Amniotic epithelial cell (primary cell): ENCODE results near the gene STXBP6.
A peak's percentile ranks its signal among the peaks of the same experiment; 100 is the strongest.
"Not testable (repeated sequence)": the region's sequence is repeated elsewhere in the genome, so short reads cannot be mapped to it uniquely, and the experiment has no call there.

Source experiments
- DNase-seq: peaks from one replicate; pipeline ENCODE4 v3.0.0-alpha.2; 2010; ENCODE audit warnings: low read depth

STXBP6 gene

DNA sequence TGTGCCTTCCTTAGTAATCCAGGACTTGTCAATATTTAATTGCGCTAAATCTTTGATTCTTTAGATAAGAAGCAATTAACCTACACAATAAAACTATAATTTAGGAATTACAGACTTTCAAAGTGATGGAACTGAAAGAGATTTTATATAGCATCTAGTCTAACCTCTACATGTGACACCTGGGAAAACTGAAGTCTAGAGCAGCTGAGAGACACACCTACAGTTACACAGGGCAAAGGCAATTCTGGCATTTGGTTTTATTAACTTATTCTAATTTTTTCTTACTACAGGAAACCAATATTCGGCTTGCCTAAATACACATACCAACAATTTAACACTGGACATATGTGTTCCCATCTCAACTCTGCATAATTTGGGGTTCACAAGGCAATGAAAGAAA is 196.5 kb downstream of the STXBP6 start:
- DNase-seq, result no peak

DNA sequence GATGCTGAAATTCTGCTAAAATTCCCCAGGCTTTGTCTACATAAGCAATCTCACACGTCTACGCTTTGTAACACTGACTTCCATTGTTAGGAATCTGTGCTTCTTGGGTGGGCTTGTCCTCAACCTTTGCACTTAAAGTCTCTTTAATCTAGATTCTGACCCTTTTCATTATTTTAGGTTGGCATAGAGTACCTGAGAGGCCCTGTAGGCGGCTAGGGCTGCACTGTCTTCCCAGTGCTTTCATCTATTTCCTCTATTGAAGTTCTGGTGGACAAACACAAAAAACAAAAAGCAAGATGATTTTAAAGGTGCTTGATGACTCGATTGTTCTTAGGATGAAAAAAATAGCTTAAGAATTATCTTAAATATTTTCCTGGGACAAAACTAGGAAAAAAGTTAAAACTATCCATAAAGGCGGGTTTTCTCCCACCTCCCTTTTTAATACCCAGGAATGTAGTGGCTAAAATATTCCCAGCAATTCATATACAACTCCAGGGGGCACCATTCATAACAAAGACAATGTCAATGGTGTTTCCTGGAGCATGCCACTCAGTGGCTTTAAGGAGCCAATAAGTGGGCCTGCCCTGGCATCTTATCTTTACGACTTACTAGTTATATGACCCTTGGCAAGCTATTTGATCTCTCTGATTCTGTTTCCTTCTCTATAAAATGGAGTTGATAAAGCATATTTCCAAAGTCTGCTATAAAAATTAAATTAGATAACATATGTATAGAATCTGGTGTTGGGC is 197.5 kb downstream of the STXBP6 start:
- DNase-seq, result no peak

DNA sequence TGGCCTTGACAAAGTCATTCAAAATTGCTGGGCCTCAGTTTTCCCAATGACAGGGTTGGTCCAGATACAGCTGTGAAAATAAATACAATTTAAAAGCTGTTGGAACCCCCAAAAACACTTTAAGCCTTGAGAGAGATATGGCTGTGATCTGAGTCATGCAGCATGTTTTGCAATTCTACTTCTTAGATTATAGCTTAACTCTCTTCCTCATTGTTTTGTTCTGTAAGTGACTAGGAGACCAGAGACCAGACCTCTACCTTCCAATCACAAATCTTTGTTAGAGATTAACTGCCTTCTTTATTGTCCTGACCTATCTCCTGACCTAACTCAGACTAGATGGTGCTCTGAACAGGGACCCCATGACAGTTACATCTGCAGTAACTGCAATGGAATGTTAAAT is 198.1 kb downstream of the STXBP6 start:
- DNase-seq, result peak; percentile 78

DNA sequence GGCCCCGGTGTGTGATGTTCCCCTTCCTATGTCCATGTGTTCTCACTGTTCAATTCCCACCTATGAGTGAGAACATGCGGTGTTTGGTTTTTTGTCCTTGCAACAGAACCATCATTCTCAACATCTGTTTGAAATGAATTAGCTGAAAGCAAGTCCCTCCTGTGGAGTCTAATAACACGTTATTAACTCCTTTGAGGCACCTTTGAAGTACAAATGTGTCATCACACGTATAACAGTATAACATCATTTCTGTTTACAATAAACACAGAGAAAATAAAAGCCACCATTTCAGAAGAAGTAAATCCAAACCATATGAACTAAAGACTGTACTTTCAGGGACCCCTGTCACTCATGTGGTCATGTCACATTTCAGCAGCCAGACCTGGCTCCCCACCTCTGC is 198.5 kb downstream of the STXBP6 start:
- DNase-seq, result no peak

DNA sequence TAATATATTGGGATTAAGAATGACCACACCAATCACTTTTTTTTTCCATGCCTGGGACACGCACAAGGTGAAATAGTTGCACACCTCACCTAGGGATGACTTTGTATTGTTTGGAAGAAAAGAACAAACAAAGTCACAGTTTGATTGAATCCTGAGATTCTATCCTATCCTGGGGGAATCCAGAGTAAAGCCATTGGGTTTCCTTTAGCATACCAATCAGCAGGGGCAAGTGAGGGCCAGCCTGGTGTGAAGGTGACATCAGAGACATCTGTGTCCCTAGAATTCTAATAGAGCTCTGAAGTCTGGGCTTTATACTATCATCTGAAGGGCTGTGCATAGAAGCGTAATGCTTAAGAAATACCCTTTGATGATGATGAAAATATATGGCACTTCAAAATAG is 199.9 kb downstream of the STXBP6 start:
- DNase-seq, result no peak

DNA sequence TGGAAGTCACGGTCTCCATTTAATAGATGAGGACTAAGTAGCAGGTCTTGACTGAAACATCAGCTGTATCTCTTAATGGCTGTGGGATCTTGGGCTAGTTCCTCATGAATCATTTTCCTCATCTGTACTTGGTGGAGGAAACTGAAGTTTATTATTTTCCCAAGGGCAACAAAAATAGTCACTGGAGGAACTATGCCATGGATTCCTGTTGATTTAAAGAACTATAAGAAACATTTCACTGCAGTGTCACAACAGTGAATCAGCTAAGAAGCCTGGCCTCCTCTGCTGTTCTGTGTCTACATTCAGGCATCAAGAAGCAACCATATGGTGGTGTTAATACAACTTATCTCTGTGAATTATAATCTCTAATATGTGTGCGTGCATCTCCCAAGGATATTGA is 200.5 kb downstream of the STXBP6 start:
- peak; percentile 49 for DNase-seq

DNA sequence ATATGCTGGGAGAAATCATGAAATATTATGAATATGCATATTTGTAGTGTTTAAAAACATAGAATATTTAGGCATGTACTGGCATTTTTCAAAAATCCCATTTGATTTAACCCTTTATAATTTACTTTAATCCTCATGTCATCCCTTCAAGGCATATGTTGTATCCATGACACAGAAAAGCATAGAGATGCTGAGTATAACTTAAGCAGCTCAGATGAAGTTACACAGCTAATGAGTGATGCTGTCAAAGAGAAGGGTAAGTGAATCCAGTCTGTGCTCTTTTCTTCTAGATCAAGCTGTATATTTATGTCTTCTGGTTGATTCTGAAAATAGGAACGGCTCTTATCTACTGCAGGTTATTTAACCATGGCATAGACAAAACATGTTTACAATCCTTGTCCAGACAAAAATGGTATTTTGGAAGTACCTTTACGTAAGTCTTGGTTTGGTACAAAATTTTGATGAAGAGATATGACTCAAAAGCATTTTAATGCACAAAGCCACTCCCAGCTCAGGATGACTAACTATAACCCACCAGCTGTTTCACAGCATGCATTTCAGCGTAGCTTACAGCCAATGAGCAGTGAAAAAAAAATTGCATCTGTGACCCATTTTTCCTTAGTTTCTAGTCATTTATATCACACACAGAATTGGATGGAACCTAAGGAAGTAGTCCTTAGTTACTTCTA is 201.7 kb downstream of the STXBP6 start:
- peak; percentile 77 for DNase-seq

DNA sequence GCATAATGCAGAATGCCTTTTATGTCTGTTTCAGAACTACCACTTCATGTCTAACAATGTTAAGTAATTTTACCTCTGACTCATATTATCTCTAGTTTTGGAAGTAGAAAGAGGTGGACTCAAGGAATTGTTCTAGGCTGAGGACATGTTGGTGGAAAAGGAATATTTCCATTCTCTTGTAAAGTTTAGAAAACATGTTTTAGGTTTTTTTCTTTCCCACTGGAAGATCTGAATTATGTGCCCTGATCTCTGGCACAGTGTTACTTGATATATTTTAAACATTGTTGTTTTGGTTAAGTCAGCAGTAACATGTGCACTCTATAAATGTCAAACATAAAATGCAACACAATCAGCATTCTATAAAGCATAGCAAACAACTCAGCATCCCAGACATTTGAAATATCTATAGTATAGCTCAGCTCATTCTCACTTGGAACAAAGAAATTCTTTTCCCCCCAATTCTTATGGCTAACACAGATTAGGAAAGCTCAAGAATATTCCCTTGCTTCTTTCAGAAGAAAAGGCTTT is 202.3 kb downstream of the STXBP6 start:
- DNase-seq, result no peak

DNA sequence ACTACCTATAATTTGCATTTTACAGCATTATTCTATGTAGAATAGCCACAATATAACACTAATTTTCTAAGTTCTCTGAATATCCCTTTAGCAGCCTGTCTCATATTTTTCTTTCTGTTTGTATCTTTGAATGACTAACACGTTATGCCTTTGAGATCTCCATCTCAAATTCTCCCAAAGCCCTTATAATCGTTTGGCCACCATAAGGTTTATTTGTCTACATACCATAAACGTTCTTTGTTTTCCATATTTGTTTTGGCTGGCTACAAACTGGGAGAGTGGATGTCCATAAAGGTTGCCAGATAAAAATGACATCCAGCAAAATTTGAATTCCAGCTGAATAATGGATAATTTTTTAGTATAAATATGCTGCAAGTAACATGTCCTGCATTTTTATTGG is 203.7 kb downstream of the STXBP6 start:
- no peak for DNase-seq

DNA sequence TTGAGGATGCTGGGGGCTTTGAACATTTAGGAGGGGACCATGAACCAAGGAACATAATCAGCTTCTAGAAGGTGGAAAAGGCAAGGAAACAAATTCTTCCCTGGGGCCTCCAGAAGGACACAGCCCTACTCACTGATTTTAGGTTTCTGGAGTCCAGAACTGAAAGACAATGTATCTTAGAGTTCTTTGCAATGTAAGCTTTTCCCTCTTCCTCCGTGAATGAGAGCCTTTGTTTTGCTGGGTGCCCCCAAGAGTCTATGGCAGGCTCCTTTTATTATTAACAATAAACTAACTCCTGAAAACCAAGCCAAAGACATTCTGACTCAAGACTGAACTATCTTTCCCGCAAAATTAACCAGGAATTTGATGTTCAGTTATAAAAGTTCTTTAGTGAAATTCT is 204.1 kb downstream of the STXBP6 start:
- no peak for DNase-seq

DNA sequence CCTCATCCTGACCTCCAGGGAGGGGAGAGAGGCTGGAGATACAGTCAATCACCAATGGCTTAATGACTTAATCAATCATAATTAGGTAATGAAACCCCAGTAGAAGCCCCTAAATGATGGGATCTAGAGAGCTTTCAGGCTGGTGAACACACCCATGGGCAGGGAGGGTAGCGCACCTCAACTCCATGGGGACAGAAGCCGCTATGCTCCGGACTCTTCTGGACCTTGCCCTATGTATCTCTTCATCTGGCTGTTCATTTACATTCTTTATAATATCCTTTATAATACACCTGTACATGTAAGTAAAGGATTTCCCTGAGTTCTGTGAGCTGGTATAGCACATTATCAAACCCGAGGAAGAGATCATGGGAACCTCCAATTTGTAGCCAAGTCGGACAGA is 205.9 kb downstream of the STXBP6 start:
- DNase-seq, result no peak

DNA sequence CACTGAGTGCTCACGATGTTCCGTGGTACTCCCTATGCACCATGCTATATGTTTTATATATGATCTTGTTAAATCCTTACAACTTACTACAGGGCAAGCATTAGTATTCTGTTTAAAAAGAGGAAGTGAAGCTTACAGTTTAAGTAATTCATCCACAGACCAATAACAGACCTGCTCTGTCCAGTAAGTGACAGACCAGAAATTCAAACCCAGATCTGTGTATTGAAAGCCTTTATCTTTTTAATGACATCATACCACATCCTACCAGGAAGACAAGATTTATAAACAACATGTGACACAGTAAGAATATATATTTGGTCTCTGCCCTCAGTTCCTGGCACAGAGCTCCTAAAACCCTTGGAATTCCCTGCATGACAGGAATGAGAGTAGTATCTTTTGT is 206.5 kb downstream of the STXBP6 start:
- DNase-seq, result no peak

DNA sequence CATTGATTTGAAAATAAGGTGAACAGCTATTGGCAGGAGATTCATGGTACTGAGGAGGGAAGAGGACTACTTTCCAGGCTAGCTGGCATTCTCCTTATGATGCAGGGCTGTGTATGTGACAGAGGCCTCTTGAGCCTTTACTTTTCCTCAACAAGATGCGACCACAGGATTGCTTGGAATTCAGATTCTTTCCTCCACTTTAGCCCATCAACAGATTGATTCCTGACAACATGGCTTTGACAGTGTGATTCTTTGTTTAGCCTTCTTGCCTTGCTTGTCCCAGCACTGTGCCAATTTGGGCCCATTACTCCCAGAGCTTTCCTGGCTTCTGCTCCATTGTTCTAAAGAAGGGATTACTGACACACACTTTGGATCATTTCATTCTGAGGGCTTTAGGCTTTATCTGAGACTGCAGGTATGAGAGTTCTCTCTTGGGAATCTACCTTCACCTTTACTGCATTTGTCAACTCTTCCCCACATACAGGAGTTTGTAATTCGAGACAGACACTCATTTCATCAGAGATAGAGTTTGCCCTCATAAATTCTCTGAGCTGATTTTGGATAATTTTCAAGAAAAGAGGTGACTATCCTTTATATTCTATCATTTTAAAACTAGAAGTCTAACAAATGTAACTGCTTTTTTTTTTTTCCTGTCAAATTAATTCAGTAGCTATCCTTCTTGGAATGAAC is 209.6 kb downstream of the STXBP6 start:
- peak; percentile 24 for DNase-seq

DNA sequence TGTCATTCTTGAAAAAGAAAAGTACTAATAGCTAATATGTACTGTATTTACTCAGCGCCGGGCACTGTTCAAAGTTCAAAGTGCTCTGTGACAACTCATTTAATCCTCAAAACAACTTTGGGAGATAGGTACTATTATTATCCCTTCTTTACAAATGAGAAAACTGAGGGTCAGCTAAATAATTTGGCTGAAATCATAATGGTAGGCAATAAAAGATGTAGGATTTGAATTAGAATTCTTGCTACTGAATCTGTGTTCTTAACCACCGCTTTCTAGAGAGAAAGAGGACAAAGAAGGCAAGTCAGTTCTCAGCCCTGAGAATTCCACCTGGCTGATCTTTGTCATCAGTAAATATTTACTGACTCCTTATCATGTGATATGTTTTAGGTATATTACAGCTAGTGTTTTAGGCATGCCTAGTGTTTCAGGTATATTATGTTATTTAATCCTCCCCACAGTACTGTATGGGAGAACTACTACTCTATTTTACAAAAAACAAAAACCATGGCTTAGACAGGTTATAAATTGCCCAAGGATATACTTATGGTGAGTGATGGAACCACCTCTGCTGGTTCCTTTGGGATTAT is 210.2 kb downstream of the STXBP6 start:
- DNase-seq, result no peak

DNA sequence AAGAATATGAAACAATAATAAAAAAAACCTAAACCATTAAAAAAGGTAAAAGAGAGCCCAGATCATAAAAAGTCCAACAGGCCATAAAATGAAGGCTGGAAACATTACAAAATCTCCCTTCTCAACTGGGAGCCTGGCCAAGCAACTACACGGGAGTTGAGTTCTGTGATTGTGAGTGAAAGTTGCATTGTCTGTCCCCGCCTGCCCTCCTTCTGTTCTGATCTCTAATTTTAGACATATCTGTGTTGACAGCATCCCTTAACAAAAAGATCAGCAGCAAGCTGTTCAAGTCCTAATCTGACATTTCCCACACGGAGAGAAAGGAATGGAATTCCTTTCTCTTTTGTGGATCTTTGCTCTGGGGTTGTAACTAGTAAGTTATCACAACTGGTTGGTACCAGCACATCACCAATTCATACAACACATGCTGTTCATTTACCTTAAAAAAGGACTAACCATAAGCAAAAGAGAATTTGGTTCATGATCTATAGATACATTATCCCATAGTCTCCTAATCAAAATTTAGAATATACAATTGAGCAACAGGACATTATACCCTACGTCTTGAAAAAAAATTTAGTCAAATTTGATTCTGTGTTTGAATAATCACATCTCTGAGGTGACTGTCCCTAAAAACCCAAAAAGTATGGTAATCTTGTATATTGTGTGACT is 210.9 kb downstream of the STXBP6 start:
- DNase-seq, result peak; percentile 43

DNA sequence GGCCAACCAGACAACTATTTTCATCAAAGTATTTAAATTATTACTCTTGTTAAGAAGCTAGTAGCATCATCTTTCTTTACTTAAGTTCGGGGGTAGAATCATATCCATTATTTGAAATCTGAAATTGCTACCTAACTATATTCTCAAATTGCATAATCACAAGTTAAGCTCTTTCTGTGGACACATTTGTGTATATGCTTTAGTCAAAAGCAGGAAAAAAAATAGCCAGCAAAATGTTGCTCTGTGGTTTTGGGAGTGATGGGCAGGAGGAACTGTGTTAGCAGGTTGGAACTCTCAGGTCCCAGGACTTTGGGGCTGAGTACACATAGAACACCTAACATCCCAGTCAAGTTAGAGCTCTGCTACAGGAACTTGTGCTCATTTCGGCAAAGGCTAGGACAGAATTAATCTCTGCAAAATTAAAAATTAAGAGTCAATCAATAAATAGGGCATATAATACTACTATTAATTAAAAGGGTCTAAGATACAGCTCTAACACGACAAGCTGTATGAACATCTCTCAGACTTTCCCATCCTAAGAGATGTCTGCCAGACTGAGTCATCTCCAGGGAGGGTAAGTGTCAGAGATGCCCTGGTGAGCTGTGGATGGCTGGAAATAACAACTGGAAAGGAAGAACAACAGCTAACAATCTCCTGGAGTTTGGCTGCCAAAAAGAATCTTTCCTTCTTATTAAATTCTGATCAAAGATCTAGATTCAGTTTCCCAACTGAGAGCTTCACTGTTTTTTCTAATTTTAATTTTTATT is 212.5 kb downstream of the STXBP6 start:
- DNase-seq, result peak; percentile 63

DNA sequence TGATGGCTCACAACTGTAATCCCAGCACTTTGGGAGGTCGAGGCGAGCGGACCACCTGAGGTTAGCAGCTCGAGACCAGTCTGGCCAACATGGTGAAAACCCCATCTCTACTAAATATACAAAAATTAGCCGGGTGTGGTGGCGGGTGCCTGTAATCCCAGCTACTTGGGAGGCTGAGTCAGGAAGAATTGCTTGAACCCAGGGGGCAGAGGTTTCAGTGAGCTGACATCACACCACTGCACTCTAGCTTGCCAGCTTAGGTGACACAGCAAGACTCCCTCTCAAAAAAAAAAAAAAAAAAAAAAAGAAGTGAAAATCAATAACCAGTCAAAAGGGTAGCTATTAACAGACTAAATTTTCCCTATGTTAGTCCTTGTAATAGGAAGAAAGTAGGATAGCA is 213.6 kb downstream of the STXBP6 start:
- not testable (repeated sequence) for DNase-seq

DNA sequence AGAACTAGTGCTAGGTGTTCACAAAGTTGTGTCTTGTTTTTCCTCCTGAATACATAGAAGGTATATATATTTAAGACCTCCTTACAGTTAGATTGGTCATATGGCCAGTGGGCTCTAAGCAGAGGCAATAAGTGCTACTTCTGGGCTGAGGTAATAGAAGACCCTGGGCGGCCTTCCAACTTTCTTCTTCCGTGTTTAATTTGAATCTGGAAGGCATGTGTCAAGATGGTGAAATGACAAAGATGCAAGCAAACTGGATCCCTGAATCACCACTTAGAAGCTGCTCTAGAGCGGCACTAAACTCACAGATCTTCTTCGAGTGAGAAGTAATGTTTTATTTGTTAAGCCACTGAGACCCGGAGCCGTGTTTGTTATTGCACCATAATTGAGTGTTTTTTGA is 215.0 kb downstream of the STXBP6 start:
- DNase-seq, result no peak

DNA sequence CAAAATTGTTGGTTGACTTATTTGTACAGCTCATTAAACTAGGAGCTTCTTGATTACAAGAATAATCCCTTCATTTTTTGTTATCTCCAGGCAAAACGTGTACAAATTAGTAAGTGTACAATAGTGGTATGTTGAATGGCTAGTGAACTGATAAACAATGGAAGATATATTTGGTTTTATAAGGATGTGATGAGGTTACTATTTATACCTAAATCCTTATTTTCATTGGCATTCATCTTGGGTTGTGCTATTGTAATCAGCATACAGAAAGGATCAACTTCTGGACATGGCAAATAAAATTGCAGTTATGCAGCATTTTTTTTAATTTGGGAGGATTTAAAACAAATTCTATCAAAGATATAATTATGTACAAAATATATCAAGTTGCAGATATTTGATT is 216.6 kb downstream of the STXBP6 start:
- no peak for DNase-seq

DNA sequence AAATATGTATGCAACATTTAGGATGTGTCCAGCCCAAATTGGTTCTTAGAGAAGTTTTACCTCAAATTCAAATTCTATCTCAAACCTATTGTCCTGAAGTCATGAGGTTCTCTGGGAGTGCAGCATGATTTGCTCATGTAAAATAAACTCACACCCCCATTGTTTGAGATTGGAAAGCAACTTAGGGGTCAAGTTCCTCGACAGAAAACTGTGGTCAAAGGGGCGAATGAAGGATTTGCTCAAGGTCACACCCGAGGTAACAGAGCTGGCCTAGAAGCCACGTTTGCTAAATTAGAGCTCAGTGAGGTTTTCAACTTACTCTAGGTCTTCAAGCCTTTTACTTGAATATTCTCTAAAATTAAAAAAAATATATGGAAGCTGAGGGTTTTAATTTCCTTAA is 218.3 kb downstream of the STXBP6 start:
- no peak for DNase-seq

DNA sequence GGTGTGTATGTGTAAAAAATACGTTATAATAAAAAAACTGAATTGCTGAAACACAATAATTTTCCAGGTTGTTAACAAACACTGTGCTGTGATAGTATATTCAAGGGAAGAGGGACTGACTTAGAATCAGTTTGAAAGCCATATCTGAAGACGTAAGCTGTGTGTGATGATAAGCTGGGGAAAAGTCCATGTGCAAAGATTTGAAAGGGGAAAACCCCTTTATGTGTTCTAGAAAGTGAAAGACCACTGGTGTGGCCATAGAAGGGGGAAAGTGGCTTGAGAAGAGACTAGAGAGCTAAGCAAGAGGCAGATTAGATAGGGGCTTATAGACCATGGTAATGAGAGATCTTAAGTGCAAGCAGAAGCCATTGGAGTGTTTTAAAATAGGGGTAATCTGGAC is 220.1 kb downstream of the STXBP6 start:
- no peak for DNase-seq
